SJCRH30 (cell line): ENCODE results near the gene CTDP1. TPM values are rescaled to one million over a fixed set of nuclear protein-coding genes. Genes with fewer than 3 reads are reported as not detected.

Experiments
- DNase-seq, 2 experiments: peaks; one replicate each; pipeline ENCODE4 v3.0.0-alpha.2; 2015 to 2020
- H3K27ac ChIP-seq: fragments of 250-450 bp; sonication (Bioruptor Pico); 2 replicates; pipeline ENCODE4 v1.5.1; 2020; ENCODE audit warnings: mild to moderate bottlenecking, moderate library complexity
- H3K27me3 ChIP-seq: fragments of 250-450 bp; sonication (Bioruptor Pico); 2 replicates; pipeline ENCODE4 v1.5.1; 2020; ENCODE audit warnings: mild to moderate bottlenecking, moderate library complexity
- H3K36me3 ChIP-seq: fragments of 250-450 bp; sonication (Bioruptor Pico); 2 replicates; pipeline ENCODE4 v1.5.1; 2020; ENCODE audit warnings: mild to moderate bottlenecking, moderate library complexity
- H3K4me1 ChIP-seq: fragments of 250-450 bp; sonication (Bioruptor Pico); 2 replicates; pipeline ENCODE4 v1.5.1; 2020; ENCODE audit warnings: mild to moderate bottlenecking, moderate library complexity
- H3K4me3 ChIP-seq: fragments of 250-450 bp; sonication (Bioruptor Pico); 2 replicates; pipeline ENCODE4 v1.5.1; 2020; ENCODE audit warnings: mild to moderate bottlenecking, moderate library complexity
- H3K9me3 ChIP-seq: fragments of 250-450 bp; sonication (Bioruptor Pico); replicated peaks from 2 replicates; pipeline ENCODE4 v1.5.1; 2020; ENCODE audit warnings: mild to moderate bottlenecking, moderate library complexity
- total RNA-seq: library from RNA; depleted of rRNA; stranded (reverse); fragments of >200 nt; shearing (Covaris generic); gene quantifications from 2 replicates; pipeline ENCODE4 v1.2.3, GENCODE V29; 2014

CTDP1 gene
- total RNA-seq, 1 experiment from 2014 or later, result 8.8 TPM

DNA sequence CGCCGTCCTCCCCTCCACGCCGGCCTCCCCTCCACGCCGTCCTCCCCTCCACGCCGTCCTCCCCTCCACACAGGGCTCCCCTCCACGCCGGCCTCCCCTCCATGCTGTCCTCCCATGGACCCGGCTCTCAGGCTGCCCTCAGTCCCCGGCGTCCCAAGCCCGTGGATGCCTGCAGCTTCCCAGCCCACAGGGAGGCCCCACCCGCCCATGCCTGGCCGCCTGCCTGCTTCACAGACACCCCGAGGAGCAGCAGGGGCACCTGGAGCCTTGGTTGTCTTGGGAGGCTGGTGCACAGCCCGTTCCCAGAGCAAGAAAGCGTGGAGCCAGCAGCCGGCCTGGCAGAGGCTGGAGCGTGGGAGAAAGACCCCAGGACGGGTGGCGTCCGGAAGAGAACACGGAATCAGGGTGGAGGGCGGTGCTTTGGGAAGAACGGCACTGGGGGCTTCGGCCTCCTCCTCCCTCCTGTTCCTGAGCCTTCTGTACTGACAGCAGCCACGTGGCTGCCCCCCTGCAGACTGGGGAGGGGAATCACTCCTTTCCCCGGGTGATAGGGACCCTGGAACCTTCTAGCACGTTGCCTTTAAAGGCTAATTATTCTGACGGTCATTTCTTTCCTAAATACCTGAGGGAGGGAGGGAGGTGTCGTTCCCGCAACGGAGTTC lies 92.0 kb downstream of the CTDP1 start:
- H3K27me3 ChIP-seq, result no peaks in the 10 kb centered on the region
- H3K27ac ChIP-seq, result no peak overlapping the region
- DNase-seq, result no peak
- H3K4me1 ChIP-seq, result no peaks in the 10 kb centered on the region
- no peaks in the 10 kb centered on the region for H3K36me3 ChIP-seq
- no peak overlapping the region for H3K4me3 ChIP-seq
- H3K9me3 ChIP-seq, result no peaks in the 10 kb centered on the region

DNA sequence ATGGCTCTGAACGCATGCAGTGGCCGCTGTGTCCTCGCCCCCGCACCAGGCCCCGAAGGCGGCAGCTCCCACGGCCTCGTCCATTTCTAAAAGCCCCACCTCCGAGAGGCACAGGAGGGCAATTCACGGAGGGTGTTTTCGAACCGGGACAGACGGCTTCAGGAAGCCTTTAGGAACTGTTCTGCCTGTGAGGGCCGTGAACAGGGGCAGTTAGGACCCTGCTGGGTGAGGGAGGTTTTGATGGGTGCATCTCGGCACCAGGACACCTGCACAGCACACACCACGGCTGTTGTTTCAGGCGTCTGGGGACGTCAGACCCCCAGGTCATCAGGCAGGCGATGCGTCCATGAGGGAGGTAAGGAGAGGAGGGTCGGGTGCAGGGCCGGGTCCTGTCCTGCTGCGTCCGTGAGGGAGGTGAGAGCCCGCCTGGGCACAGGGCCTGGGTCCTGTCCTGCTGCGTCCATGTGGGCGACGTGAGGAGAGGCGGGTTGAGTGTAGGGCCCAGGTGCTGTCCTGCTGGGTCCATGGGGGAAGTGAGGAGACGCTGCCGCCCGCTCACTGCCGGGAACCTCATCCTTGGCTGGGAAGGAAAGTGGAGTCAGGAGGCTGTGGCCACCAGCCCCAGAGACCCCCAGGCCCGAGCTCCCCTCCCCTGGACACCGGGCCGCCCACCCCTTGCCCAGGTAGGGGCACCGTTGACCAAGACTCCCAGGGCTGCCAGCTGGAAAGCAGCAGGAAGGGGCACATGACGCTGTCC lies 92.7 kb downstream of the CTDP1 start:
- Histone ChIP-seq H3K36me3 (no peaks in the 10 kb centered on the region), H3K4me3 (no peak overlapping the region), H3K9me3 (no peaks in the 10 kb centered on the region), H3K27ac (no peak overlapping the region), H3K27me3 (no peaks in the 10 kb centered on the region), H3K4me1 (no peaks in the 10 kb centered on the region)
- DNase-seq, result no peak

- H3K4me3 ChIP-seq, result no peak overlapping the region
- no peaks in the 10 kb centered on the region for H3K4me1 ChIP-seq
- no peaks in the 10 kb centered on the region for H3K9me3 ChIP-seq
- H3K27ac ChIP-seq, result no peak overlapping the region
- H3K36me3 ChIP-seq, result no peaks in the 10 kb centered on the region
- no peaks in the 10 kb centered on the region for H3K27me3 ChIP-seq
- no peak for DNase-seq
Measured at GRCh38 chr18:79772865-79773696, 93.5 kb downstream of the CTDP1 start.

DNA sequence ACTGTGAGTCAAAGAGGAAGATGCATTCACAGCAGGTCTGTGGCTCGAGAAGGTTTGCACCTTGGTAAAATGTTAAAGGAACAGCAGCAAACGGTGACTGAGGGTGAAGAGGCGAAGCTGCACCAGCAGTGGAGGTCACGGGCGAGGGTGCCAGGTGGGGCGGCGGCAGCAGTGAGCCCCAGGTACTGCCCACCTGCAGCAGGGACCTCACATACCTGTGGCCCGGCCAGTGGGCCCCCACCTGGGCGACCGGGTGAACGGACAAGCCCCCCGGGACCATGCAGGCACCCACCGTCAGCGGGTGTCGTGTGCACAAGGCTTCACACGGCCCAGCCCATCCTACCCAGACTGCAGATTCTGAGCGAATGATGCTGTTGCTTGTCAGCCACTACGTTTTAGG lies 94.5 kb downstream of the CTDP1 start:
- Histone ChIP-seq H3K4me3 (no peak overlapping the region), H3K27me3 (no peaks in the 10 kb centered on the region), H3K9me3 (no peaks in the 10 kb centered on the region), H3K27ac (no peak overlapping the region), H3K4me1 (no peaks in the 10 kb centered on the region), H3K36me3 (no peaks in the 10 kb centered on the region)
- no peak for DNase-seq

GRCh38 chr18:79775441-79776221 lies 96.0 kb downstream of the CTDP1 start:
- Histone ChIP-seq H3K4me3 (no peak overlapping the region), H3K27ac (no peak overlapping the region), H3K4me1 (no peaks in the 10 kb centered on the region), H3K36me3 (no peaks in the 10 kb centered on the region), H3K9me3 (no peaks in the 10 kb centered on the region), H3K27me3 (no peaks in the 10 kb centered on the region)
- DNase-seq, result no peak

GRCh38 chr18:79776674-79777073 lies 97.1 kb downstream of the CTDP1 start:
- Histone ChIP-seq H3K4me3 (no peak overlapping the region), H3K4me1 (no peaks in the 10 kb centered on the region), H3K36me3 (no peaks in the 10 kb centered on the region), H3K9me3 (no peaks in the 10 kb centered on the region), H3K27ac (no peak overlapping the region), H3K27me3 (no peaks in the 10 kb centered on the region)
- no peak for DNase-seq

DNA sequence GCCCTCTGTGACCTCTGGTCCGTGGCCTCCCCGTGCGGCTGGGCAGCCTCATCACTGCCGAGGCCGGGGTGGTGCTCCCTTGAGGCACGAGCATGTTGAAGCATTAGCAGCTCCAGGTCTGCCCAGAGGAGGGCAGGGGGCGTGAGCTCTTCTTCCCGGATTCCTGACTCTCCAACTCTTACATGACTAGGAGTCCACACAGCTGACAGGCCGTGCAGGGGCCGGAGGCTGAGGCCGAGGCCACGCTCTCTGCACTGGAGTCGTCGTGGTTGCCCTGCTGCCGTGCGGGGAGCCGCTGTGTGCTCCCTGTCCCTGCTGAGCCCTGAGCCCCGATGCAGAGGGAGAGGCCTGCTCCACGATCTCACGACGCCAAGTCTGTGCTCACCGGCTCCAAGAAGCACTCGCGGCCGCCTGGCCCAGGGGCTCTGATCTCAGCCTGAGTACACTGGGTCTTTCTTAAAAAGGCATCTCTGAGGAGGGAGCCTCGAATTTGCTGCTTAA lies 98.7 kb downstream of the CTDP1 start:
- Histone ChIP-seq H3K4me1 (no peaks in the 10 kb centered on the region), H3K4me3 (no peak overlapping the region), H3K27ac (no peak overlapping the region), H3K9me3 (no peaks in the 10 kb centered on the region), H3K36me3 (no peaks in the 10 kb centered on the region), H3K27me3 (no peaks in the 10 kb centered on the region)
- no peak for DNase-seq

DNA sequence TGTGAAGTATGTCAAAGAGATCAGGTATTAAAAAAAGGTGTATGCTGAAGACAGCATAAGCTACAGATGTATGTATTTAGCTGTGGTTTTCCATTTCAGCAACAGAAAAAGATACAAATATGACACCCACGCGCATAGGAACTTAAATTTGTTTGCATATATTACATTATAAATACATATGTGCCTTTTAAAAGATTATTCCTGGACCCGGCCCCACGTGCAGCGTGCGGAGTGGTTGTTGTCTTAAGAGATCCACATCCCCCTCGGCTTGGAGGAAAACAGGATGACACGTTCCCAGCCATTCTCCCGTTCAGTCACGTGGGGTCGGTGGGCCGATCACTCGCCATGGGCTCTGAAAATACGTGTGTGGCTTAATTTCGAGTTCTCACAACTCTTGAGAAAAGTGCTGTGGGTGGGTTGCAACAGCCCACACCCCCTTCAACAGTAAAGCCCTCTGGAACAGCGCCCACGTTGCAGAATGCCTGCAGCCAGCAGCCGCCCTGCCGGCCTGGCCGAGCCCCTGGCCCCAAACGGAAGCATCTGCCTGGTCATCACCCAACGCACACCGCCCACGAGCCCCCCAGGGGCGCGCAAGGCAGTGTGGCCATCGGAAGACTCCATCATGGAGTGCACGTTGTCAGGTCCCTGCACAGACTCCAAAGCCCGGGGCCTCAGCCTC lies 99.6 kb downstream of the CTDP1 start:
- H3K4me1 ChIP-seq, result no peaks in the 10 kb centered on the region
- H3K27ac ChIP-seq, result no peak overlapping the region
- no peaks in the 10 kb centered on the region for H3K27me3 ChIP-seq
- no peak overlapping the region for H3K4me3 ChIP-seq
- DNase-seq, result no peak
- no peaks in the 10 kb centered on the region for H3K36me3 ChIP-seq
- H3K9me3 ChIP-seq, result no peaks in the 10 kb centered on the region

GRCh38 chr18:79779700-79780190 lies 100.1 kb downstream of the CTDP1 start:
- no peaks in the 10 kb centered on the region for H3K36me3 ChIP-seq
- no peak overlapping the region for H3K27ac ChIP-seq
- no peaks in the 10 kb centered on the region for H3K9me3 ChIP-seq
- H3K4me1 ChIP-seq, result 0 out of 2 replicates have a peak, but pooled peaks cover 3% of the 10 kb centered on the region
- DNase-seq, result no peak
- H3K27me3 ChIP-seq, result no peaks in the 10 kb centered on the region
- H3K4me3 ChIP-seq, result no peak overlapping the region

- H3K27ac ChIP-seq, result no peak overlapping the region
- no peaks in the 10 kb centered on the region for H3K27me3 ChIP-seq
- no peak overlapping the region for H3K4me3 ChIP-seq
- no peaks in the 10 kb centered on the region for H3K36me3 ChIP-seq
- H3K4me1 ChIP-seq, result 0 out of 2 replicates have a peak, but pooled peaks cover 3% of the 10 kb centered on the region
- H3K9me3 ChIP-seq, result no peaks in the 10 kb centered on the region
- no peak for DNase-seq
Measured at GRCh38 chr18:79780547-79780946, 100.9 kb downstream of the CTDP1 start.

DNA sequence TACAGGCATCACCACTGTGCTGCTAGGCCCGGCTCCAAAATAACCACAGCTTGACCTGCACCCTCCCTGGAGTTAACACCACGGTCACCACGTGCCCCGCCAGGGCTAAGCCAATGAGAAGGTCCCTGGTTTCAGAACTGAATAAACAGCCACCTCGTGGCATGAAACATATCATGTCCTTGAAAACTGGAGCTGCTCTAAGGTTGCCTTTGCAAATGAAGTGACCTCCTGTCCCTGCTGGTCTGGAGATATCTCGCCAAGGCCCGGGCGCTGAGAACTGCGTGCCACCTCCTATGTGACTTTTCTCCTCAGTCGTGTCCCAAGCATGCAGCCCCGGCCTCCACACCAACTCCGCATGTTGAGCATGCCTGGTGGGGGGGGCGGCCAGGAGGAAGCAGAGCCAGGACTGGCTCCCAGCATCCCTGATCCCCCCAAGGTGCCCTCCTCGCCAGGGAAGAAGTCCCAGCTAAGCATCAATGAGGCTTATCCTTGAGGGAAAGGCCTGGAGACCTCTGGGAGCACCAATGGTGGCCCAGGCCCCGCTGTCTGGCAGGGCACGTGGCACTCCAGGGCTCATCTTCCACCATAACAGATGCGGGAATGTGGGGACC lies 101.8 kb downstream of the CTDP1 start:
- Histone ChIP-seq H3K27ac (no peak overlapping the region), H3K4me1 (0 out of 2 replicates have a peak, but pooled peaks cover 3% of the 10 kb centered on the region), H3K27me3 (no peaks in the 10 kb centered on the region), H3K36me3 (no peaks in the 10 kb centered on the region), H3K4me3 (no peak overlapping the region), H3K9me3 (no peaks in the 10 kb centered on the region)
- no peak for DNase-seq

- Histone ChIP-seq H3K27ac (no peak overlapping the region), H3K4me1 (0 out of 2 replicates have a peak, but pooled peaks cover 3% of the 10 kb centered on the region), H3K27me3 (no peaks in the 10 kb centered on the region), H3K4me3 (no peak overlapping the region), H3K9me3 (no peaks in the 10 kb centered on the region), H3K36me3 (no peaks in the 10 kb centered on the region)
- DNase-seq, result no peak
Measured at GRCh38 chr18:79782566-79783308, 103.1 kb downstream of the CTDP1 start.
